VCaP (cell line): ENCODE measurements around the gene PPFIA1.
"Not testable (repeated sequence)": the region's sequence is repeated elsewhere in the genome, so short reads cannot be mapped to it uniquely, and the experiment has no call there.

ENCODE experiments used
- H3K27ac ChIP-seq: fragments of 450-650 bp; 2 replicates; pipeline ENCODE4 v1.5.1; 2017
- TF ChIP-seq, protein P1 (sequence below): fragments of 450-650 bp; conservative IDR thresholded peaks from 2 replicates; pipeline ENCODE4 v1.5.1; 2017; ENCODE audit warnings: mild to moderate bottlenecking, moderate library complexity

Gene PPFIA1

DNA sequence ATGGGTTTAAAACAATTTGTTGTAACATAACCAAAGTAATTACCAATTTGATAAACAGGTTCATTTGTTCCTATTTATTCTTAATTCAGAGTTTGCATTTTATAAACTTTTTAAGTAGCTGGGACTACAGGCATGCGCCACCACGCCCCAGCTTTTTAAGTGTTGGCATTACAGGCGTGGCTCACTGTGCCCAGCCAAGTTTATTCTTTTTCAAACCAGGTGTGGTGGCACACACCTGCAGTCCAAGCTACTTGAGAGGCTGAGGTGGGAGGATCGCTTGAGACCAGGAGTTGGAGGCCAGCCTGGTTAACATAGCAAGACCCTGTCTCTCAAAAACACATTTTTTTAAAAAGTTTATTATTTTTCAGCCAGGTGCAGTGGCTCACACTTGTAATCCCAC lies 19.1 kb downstream of the PPFIA1 start:
- TF ChIP-seq, protein P1, sequence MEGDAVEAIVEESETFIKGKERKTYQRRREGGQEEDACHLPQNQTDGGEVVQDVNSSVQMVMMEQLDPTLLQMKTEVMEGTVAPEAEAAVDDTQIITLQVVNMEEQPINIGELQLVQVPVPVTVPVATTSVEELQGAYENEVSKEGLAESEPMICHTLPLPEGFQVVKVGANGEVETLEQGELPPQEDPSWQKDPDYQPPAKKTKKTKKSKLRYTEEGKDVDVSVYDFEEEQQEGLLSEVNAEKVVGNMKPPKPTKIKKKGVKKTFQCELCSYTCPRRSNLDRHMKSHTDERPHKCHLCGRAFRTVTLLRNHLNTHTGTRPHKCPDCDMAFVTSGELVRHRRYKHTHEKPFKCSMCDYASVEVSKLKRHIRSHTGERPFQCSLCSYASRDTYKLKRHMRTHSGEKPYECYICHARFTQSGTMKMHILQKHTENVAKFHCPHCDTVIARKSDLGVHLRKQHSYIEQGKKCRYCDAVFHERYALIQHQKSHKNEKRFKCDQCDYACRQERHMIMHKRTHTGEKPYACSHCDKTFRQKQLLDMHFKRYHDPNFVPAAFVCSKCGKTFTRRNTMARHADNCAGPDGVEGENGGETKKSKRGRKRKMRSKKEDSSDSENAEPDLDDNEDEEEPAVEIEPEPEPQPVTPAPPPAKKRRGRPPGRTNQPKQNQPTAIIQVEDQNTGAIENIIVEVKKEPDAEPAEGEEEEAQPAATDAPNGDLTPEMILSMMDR: no peak
- no peak overlapping the region for H3K27ac ChIP-seq

DNA sequence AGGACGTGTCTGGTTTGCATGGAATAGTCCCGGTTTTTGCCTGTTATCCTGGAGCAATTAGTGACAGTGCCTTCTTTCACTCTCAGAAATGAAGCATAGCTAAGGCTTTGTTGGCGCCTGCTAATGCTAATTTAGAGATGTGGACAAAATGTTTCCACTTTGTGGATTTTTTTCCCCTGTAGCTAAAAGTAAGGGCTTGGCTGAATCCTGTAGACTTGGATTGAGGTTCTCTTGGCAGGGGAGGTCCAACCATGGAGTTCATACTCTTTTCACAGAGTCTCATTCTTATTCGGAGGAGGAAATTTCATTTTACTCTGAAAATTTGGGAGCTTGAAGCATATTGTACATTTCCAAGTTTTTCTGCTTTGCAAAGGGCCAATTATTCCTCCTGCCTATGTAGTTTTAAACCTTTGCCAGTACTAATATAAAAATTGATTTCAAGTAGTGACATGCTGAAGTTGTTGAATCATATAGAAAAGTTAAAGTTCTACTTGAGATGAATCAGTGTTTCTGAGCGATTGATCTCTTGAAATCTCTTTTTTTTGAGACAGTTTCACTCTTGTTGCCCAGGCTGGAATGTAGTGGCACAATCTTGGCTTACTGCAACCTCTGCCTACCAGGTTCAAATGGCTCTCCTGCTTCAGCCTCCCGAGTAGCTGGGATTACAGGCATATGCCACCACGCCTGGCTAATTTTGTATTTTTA lies 20.0 kb downstream of the PPFIA1 start:
- H3K27ac ChIP-seq: no peak overlapping the region
- TF ChIP-seq, protein P1: no peak

DNA sequence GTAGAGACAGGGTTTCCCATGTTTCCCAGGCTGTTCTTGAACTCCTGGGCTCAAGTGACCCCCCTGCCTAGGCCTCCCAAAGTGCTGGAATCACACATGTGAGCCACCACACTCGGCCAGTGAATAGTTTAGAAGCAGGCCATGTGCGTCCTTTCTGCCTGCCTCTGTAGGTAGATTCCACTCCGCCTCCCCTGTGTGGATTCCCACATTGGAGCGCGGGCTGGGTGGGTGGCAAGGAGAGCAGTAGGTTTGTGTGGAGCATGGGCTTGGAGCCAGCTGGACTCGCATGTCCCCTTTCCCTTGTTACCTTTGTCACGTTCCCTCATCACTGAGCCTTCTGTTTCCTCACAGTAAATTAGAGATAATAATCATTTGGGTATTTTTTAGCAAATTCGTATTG lies 21.7 kb downstream of the PPFIA1 start:
- TF ChIP-seq, protein P1: no peak
- no peak overlapping the region for H3K27ac ChIP-seq

DNA sequence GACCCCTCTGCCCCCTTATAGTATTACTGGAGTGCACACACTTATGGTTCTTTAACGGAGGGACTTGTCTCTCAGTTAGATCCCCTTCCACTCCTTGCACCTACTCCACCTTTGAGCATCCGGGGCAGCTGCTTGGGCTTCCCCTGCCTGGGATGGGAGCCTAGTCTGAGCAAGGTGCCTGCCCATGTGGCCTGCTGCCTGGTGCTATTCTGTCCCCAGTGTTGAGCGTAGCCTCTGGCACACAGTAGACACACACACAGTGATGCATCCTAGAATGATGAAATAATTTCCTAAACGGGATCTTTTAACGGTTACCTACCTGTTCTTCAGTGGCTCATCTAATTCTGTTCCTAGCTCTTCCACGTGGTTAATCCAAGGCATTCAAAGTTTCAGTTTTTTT lies 22.4 kb downstream of the PPFIA1 start:
- TF ChIP-seq, protein P1: no peak
- no peak overlapping the region for H3K27ac ChIP-seq

DNA sequence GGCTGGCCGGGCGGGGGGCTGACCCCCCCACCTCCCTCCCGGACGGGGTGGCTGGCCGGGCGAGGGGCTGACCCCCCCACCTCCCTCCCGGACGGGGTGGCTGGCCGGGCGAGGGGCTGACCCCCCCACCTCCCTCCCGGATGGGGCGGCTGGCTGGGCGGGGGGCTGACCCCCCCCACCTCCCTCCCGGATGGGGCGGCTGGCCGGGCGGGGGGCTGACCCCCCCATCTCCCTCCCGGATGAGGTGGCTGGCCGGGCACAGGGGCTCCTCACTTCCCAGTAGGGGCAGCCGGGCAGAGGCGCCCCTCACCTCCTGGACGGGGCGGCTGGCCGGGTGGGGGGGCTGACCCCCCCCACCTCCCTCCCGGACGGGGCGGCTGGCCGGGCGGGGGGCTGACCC lies 24.7 kb downstream of the PPFIA1 start:
- H3K27ac ChIP-seq: not testable (repeated sequence)

DNA sequence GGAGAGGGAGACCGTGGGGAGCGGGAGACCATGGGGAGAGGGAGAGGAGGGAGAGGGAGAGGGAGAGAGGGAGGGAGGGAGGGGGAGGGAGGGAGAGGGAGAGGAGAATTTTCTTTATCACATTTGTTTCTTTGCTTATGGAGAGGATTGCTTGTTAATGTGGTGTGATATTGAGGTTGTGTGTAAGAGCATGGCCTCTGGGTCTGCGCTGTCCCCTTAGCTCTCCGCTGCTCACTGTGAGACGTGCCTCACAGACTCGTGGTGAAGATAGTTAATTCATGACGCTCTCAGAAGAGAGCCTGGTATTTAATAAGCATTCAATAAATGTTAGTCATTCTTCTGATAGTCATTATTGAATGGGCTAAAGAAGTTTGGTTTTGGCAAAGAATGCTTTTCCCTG lies 26.2 kb downstream of the PPFIA1 start:
- TF ChIP-seq, protein P1: no peak
- H3K27ac ChIP-seq: no peak overlapping the region

DNA sequence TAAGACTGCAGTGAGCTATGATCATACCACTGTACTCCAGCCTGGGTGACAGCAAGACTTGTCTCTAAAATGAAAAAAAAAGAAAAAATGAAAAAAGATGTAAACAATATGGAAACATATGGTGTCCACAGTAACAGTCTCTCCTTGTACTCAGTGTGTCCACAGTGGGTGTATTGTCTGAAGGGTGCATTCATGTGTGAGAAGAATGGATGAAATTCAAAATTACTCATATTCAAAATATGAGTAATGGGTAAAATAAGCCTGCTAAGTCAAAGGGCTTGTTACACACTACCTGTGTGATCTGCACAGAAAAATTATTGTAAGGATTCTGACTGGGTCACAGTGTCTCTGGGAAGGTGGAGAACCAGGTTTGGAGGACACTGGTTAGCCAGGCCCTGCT lies 26.9 kb downstream of the PPFIA1 start:
- TF ChIP-seq, protein P1: no peak
- H3K27ac ChIP-seq: no peak overlapping the region

DNA sequence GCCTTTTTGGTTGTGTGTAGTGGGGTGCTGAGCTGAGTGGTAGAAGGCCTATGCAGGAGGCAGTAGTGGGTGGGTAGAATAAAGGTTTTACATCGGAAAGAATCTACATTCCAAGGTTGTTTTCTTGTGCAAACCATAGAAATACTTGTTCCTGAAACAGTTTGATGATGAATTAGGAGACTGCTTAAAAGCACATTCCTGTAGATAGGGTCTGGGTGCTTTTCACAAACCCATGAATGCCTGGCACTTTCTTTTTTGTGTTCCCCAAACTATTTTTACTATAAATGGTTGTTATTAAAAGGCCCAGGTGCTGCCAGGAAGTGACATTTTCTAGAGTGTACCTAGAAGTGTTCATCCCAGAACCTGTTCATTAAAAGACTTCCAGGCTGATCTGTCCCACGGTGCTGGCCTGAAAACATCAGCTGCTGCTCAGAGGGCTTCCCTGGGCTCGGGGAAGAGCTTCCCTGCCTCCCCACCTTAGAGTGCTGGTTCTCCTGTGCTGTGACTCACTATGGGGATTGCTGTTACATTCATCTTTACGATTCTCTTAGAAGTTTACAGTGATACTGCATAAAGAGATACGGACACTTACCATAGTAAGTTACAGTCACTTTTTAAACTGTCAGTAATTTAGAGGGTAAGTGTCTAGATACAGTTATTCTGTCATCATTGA lies 27.9 kb downstream of the PPFIA1 start:
- no peak overlapping the region for H3K27ac ChIP-seq
- TF ChIP-seq, protein P1: no peak
